ENCODE data around the gene INPP5A.
"Not testable (repeated sequence)": the region's sequence is repeated elsewhere in the genome, so short reads cannot be mapped to it uniquely, and the experiment has no call there.

Gene INPP5A

DNA sequence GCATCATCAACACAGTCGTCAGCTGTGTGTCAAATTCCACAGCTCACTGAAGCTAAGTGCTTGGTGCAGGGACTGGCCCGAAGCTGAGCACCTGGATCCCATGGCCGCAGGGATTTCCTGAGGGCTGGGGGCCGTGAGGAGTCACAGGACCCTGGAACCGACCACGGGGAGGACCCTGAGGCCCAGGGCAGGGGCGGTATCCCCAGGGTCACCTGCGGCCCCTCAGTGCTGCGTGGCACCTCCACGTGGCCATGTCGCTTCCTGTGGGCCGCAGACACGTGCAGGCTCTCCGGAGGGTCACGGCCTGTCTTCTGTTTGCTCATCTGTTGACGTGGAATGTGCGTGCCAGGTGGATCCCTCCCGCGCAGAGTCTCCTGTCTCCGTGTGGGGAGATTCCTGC, 194.9 kb downstream of the INPP5A start:
- no peak for DNase-seq

- no peak for DNase-seq
Observed at GRCh38 chr10:132733926-132734325, 196.3 kb downstream of the INPP5A start.

DNA sequence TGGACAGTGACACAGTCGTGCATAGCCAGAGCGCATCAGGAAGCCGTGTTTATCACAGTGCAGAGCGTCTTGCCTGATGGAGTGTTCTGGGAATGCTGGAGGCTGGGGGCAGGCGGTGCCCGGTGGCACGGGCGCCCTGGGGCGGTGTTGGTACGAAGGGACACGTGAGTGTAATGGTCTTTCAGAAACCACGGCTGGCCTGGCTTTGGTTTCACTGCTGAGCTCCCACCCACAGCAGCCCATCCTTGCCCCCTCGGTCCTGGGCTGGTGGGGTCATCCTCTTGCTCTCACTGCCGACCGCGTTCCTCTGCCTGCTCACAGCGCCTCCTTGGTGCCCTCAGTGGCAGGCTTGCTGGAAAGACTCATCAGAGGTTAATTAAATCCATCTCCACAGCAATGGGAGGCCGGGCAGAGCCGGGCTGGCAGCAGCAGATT, 197.8 kb downstream of the INPP5A start:
- DNase-seq = no peak

DNA sequence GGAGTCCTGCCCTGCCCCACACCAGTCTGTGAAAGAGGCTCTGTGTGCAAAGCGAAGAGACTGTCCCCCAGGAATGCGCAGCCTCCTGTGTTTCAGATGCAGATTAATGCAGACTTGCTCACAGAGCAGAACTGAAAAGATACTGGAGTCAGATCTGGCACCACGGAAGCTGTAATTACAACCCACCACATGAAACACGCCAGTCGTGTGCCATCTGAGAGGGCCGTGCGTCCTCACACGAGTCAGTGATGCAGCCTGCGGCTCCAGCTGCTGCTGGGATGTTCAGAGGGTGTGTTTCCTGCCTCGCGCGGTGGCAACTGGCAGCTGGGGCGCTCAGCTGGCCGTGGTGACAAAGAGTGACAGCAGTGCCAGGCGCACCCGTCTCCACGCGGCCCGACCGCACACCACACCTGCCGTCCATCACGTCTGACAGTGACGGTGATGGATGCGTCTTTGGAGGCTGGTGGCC, 198.4 kb downstream of the INPP5A start:
- no peak for DNase-seq

DNA sequence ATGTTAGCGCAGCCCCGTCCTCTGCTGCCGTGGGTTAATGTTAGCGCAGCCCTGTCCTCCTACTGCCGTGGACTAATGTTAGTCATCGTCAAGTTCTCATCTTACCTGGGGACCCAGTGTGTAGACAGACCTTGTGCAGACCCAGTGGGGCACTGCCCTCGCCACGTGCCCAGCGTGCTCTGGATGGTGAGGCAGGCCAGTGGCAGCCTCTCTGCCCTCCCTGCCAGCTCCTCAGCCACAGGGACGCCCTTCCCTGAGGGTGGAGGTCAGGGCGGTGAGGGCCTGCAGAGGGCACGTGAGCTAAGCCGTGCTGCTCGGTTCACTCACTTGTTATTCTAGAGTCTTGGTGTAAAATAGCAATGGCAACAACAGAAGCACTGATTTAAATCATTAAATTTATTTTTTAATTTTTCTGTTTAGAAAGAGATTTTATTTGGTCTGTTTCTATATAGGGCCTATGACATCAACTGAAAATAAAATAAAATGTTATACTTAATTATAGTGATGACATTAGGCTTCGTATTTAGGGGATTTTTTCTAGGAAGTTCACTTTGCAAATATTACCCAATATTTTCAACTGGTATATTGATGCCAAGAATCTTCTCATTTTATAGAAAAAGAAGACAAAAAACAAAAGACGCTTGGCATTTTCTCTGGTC, 199.9 kb downstream of the INPP5A start:
- no peak for DNase-seq

DNA sequence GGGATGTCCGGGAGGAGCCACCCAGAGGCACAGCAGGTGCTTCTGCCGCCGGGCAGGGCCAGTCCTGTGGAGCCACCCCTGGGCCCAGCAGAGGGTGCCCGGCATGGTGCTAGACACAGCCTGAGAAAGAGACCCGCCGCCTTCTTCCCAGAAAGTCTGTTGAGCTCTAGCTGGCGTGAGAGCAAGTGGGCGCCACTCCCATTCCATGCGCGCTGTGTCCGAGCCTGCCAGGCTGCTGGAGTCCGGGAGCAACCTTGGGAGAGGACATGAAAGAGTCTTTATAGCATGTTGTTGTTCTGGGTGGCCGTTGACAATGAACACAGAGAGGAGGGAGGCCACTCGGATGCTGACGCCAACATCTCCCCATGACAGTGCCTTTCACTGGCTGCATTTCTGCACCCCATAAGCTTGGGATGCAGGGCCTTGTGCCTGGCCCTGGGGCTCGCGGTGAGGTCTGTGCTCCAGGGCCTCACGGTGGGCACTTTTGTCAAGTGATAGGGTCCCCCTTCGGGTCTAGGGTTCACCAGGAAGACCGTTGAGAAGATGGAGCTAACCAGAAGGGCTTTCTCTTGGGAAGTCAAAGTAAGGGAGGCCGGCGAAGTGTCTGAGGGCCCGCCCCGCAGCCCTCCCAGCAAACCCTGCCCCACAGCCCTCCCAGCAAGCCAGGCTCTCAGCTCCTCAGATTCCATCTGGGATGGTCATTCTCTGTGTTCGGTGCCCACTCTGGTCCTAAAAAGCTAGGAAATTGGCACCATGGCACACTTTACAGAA, 201.1 kb downstream of the INPP5A start:
- DNase-seq = no peak

DNA sequence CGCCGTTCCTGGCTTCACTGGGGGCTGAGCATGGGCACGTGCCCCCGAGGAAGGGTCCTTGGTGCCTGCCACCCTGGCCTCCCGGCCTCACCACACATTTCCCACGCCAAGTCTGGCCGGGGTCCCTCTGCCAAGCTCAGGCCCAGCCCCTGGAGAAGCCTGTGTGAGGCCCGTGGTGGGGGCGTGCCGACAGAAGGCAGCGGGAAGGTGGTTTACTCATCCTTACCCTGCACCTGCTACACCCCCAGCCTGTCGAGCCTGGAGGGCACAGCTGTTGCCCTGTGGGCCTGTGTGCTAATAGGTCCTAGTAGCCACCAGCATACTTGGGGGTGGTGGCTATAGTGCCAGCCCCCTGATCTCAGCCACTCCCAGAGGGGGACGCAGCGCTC, 201.6 kb downstream of the INPP5A start:
- DNase-seq = no peak

GRCh38 chr10:132740588-132740987, 203.0 kb downstream of the INPP5A start:
- DNase-seq = no peak

DNA sequence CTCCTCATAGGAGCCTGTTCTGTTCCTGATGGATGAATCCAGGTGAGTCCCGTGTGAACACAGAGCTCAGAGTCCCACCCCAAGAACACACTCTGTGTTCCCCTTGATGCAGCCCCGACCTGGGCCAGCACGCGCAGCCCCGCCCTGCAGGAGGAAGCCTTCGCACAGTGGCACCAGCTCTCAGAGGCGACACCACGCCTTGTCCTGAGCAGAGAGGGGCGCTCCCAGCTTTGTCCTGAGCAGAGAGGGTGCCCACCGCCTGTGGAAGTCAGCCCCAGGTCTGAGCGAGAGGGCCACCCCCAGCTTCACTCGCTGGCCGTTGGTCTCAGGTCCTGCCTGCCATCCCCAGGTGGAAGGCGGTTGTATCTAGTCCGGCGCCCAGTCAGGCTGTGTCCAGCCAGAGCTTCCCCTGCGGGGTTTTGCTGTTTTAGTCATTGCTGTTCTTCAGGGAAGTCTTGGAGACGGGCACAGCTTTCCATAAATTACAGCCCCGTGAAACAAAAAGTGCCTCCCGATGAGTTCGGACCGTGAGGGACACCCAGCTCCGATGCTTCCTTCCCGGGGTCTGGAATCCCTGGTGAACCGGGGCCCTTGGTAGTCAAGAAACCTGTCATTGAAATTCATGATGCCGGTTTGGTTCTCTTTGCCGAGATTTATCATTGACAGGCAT, 204.7 kb downstream of the INPP5A start:
- DNase-seq = no peak

DNA sequence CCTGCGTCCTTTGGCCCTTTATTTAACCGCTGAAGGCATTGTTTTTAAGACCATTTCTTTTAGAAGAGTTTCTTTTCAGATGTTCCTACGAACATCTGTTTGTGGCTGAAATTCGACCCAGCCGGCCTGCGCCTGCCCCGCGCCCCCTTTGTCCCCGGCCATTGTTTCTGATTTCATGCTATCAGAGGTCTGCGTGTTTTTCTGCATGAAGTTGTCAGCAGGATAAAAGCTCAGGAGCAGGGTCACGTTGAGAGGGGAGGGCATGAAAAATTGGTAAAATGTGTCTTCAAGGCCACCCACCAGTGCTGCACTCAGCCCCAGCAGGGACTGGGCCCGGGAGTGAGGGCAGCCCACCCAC, 205.2 kb downstream of the INPP5A start:
- no peak for DNase-seq

DNA sequence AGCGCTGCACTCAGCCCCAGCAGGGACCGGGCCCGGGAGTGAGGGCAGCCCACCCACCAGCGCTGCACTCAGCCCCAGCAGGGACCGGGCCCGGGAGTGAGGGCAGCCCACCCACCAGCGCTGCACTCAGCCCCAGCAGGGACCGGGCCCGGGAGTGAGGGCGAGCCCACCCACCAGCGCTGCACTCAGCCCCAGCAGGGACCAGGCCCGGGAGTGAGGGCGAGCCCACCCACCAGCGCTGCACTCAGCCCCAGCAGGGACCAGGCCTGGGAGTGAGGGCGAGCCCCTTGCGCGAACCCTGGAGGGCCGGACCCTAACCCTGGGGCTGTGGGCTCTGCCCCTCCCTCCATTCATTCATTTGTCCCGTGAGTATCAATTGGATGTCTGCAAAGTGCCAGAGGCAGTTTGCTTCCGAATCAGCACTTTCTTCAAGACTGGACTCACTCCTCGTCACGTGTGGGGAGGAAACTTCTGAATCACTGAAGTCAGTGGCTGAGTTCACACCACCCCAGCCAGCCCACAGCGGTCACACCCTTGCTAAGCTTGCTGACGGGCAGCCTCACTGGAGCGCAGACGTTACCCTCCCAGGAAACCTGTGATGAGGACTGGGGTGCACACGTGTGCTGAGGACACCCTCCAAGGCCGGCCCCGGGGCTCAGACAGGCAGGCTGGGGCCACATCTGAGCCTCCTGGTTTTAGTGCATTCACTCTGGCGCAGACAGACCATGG, 205.8 kb downstream of the INPP5A start:
- DNase-seq = not testable (repeated sequence)

DNA sequence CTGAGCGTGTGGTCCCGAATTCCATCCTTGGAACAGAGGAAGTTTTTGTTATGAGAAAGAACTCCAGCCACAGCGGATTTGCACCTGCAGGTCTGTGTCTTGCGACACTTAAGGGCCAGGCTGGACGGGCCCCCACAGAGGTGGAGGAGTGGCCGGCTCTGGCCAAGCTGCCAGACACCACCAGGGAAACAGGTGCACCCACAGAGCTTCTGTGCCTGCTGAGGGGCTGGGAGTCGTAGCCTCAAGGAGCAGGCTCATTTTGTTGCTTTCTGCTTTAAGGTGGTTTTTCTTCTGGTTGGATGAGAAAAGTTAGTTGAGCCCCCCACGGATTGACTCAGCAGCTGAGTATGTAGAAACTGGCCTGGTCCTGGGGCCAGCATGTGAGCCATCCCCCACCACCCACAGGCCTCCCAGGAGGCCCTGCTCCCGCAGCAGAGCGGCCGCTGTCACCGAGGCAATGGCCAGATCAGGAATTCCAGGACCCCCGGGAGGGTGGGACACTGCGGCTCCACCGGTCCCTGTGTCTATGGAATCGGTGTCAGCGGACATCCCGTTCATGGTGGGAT, 206.4 kb downstream of the INPP5A start:
- DNase-seq = no peak

- DNase-seq = no peak
Observed at GRCh38 chr10:132744839-132745238, 207.3 kb downstream of the INPP5A start.

GRCh38 chr10:132745511-132745910, 207.9 kb downstream of the INPP5A start:
- DNase-seq = no peak

DNA sequence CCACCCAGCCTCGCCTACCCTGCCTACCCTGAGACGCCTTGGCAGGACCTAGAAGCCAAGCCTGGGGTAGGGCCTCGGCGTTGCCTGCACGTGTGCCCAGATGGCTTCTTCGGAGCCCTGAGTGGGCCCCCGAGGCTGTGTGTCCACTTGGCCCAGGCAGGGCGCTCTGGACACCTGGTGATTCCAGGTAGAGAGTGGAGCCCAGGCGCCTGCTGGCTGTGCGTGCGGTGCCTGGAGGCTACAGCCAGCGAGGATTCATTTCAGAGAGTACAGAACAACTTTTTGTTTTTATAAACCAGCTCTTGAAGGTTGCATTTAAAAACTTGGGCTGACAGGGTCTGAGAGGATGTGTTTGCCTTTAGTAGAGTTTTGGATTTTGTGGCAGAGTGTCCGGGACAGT, 208.4 kb downstream of the INPP5A start:
- no peak for DNase-seq

DNA sequence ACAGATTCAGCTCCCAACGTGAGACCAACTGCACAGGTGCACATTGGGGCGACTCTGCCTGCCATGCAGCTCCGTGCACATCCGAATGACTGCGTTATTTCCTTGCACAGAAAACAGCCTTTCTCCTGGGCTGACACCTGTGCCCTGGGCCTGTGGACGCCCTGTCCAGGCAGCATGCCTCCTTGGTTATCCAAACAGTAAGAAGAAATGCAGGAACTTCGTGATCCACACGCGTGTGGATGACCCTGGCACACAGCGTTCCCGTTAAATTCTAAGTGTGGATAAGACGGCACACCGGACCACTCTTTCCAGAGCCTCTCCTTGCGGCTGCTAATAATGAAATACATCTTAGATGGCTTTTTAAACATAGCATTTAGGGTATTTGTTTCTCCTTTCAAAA, 208.8 kb downstream of the INPP5A start:
- DNase-seq = no peak

- DNase-seq = no peak
Observed at GRCh38 chr10:132746801-132747625, 209.4 kb downstream of the INPP5A start.

DNA sequence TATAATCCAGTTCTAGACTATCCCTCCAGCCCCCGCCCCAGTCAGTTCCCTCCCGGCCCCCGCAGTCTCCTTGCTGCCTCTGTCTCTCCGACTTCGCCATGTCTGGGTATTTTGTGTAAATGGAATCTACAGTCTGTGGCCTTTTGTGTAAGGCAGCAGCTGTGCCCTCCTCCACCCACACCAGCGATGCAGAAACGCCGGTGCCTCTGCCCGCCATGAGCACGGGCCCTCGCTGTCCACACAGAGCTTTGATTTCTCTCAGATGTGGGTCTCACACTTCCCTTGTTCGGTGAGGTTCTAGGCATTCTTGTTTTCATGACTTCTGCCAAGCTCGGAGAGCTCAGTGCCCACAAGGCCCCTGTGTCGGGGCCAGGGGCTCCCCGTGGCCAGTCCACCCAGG, 210.5 kb downstream of the INPP5A start:
- DNase-seq = no peak

- DNase-seq = no peak
Observed at GRCh38 chr10:132748545-132749370, 211.2 kb downstream of the INPP5A start.

- DNase-seq = no peak
Observed at GRCh38 chr10:132749371-132749795, 211.8 kb downstream of the INPP5A start.

DNA sequence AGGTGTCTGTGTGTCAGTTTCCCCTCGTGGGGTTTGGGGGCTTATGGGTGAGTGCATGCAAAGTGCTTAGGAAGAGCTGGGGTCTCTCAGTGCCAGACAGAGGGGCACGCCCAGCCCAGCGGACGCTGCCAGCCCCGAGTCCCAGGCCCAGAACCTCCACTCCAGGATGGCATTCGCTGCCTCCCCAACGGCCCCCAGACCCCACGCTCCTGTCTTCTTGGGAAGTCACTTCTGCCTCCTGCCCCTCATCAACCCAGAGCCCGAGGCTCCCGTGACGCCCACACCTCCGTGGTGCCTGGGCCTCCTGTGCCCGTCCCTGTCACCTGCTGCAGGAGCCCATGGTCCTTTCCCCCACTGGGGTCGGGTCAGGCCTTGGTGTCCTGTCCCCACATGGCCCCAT, 213.3 kb downstream of the INPP5A start:
- DNase-seq = no peak
